GM21423 (cell line): ENCODE results near the gene PLCXD1.

Experiments
- ATAC-seq: cut with Tn5 transposase; IDR thresholded peaks from one replicate; pipeline ENCODE4 v1.9.1; 2021; ENCODE audit warnings: mild to moderate bottlenecking, moderate library complexity; ENCODE audit not compliant: unreplicated experiment

The PLCXD1 gene

GRCh38 chrX:332916-333610 lies 51.9 kb downstream of the PLCXD1 start:
- no peak for ATAC-seq

DNA sequence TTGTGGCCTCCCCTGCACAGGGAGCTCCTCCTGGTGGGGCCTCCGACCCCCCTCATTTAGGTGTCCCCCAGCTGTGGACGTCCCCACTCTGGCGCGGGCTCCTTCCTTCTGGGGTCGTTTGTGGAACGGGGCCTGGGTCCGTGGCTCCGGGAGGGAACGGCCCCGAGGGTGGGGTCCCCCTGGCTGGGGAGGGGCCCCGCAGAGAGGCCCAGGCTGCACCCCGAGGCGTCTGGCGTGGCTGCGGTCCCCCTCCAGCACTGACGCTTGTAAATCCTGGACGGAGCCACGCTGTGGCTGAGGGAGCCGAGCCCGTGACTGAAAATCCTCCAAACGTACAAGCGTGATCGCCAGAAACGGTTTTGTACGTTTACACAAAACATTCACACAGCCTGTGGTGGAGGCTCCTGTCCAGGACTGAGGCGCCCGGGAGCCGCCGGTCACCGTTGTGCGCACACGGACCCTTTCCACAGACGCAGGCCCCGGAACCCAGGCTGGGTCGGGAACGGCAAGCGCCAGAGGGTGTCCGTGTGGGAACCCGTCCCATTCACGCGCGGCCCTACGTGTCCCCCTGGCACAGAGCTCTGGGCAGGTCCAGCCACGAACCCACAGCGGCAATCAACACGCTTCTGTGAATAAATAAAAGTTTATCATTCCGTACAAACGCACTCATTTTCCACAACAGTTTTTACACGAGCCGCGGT lies 52.6 kb downstream of the PLCXD1 start:
- no peak for ATAC-seq

DNA sequence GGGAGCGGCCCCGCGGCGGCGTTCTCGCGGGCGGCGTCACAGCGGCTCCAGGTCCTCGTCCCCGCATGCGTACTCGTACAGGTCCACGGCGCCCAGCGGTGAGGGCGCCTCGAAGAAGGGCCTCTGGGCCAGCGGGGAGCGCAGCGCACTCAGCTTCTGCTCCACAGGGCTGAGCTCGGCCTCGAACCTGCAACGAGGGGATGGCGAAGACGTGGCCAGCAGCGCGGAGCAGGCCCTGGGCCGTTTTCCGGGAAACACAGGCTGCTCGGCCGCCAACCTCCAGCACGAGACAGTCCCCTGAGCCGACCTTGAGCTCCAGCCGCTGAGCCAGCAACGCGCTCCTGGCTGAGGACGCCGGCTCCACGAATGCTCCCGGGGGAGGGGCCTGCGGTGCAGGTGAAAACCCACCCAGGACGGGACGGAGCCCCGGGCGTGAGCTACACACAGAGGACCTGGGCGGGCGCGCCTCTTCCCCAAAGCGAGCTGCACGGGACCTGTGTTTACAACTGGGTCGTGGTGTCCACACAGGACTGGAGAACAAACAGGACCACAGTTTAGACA lies 53.2 kb downstream of the PLCXD1 start:
- no peak for ATAC-seq

- ATAC-seq, result no peak
These were observed 54.0 kb downstream of the PLCXD1 start for GRCh38 chrX:334971-335757.

DNA sequence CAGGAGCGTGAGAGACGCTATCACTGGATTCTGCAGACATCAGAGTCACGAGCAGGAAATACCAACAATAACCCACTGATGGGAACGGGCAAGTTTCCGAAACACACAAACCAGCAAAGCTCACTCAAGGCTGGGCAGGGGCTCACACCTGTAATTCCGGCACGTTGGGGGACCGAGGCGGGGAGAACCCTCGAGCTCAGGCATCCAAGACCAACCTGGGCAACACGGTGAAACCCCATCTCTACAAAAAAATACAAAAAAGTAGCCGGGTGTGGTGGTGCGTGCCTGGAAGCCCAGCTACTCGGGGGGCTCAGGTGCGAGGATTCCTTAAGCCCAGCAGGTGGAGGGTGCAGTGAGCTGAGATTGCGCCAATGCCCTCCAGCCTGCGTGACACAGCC lies 54.6 kb downstream of the PLCXD1 start:
- ATAC-seq, result no peak

DNA sequence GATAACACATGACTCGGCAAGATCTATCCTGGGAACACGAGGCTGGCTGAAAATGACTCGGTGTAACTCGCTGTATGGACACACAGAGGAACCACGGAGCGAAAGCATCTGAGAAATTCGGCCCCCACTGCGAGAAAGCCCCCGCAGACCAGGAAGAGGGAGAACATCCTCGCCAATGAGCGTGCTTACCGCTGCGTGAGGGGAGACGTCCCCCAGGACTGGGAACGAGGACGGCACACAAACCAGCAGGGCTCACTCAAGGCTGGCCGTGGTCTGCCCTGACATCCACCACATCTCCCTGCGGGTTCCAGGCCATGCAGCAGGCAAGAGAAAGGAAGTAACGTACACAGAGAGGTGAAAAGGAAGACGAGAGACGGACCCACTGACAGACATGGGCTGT lies 55.0 kb downstream of the PLCXD1 start:
- ATAC-seq, result no peak

GRCh38 chrX:337331-337831 lies 56.2 kb downstream of the PLCXD1 start:
- ATAC-seq, result no peak

DNA sequence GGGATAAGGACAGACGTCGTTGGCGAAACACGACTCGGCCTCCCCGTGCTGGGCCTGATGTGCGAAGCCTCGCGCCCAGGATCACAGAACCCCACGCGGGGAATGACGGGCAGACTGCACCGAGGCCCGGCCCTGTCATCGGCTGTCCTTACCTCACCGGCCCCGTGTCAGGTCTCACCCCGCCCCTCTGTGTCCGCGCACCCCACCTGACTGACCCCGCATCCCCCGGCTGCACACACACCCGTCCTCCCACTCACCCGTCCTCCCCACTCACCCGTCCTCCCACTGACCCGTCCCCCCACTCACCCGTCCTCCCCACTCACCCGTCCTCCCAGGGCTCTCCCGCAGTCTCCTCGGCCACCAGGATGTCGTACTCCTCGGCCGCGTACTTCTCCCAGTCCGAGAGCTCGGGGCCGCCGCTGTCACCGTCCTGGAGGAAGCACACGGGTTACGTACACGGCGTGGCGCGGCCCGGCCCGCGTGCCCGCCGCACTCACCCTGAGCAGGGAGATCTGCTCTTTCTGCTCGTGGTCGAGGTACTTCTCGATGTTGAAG lies 57.2 kb downstream of the PLCXD1 start:
- no peak for ATAC-seq

DNA sequence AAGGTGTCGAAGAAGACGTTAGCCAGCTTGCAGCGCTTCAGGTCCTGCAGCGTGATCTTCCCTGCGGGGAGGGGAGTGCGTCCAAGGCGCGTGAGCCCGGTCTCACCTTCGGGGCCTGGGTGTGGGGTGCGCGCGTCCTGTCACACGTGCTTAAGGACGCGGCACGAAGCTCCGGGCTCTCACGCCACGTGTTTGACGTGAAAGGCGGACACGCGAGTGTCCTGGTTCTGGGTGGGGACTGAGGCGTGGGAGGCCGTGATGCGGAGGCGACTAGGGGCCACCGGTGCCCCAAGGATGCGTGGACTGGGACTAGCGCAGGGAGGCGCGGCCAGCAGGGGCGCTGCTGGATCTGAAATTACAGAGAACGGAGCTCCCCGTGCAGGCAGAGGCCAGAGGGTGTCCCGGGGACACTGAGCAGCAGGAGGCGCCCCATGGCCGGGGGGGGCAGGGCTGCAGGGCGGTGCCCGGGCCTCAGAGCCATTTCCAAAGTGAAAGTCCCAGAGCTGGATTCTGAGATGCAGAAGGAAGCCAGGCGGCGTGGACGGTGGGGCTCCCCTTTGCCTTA lies 57.7 kb downstream of the PLCXD1 start:
- no peak for ATAC-seq

GRCh38 chrX:340121-340520 lies 58.9 kb downstream of the PLCXD1 start:
- ATAC-seq, result no peak

GRCh38 chrX:340641-341423 lies 59.7 kb downstream of the PLCXD1 start:
- ATAC-seq, result no peak

DNA sequence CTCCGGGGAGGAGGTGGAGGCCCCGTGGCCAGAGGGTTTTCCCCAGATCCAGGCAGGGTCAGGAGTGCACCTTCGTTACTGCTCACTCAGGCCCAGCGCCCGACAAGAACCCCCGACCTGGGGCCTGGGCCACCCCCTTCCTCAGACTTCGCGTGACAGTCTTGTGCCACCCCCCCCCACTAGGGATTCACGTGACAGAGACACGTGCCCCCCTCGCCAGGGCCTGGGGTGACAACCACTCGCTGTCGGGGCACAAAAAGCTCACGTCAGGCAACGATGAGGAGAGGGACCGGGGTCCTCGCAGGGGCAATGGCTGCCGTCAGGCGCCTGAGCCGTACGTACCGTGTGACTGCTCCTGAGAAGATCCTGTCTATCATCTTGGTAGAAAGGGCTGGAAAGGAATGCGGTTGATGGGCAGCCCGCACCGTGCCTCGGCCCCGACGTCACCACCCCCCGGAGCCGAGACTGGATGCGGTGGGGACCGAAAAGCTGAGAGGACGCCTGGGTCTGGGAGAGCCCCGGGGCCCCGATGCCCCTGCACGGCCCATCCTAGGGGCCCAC lies 60.4 kb downstream of the PLCXD1 start:
- no peak for ATAC-seq

- ATAC-seq, result no peak
These were observed 63.3 kb downstream of the PLCXD1 start for GRCh38 chrX:344371-344901.

- no peak for ATAC-seq
These were observed 64.1 kb downstream of the PLCXD1 start for GRCh38 chrX:345020-345925.

- no peak for ATAC-seq
These were observed 65.0 kb downstream of the PLCXD1 start for GRCh38 chrX:346034-346813.

GRCh38 chrX:347351-348117 lies 66.4 kb downstream of the PLCXD1 start:
- no peak for ATAC-seq
